GM13976 (cell line): Measurements from ENCODE around the gene VMAC.

Experiments
- DNase-seq: peaks from one replicate; pipeline ENCODE4 v3.0.0; 2012; ENCODE audit warnings: low spot score
- CTCF ChIP-seq: IDR thresholded peaks from 2 replicates; pipeline ENCODE4 v1.5.1; 2012; ENCODE audit warnings: borderline replicate concordance, mild to moderate bottlenecking; ENCODE audit not compliant: insufficient read depth; ENCODE audit errors: extremely low read depth, missing control alignments, control extremely low read depth
- in situ Hi-C: fragments of 300-500 bp; cut with MboI; formaldehyde crosslinking; loops from one replicate; pipeline ENCODE4 v1.12.0; 2022; ENCODE audit warnings: low sequenced_read_pairs, mixed read lengths, inconsistent platforms; ENCODE audit not compliant: unreplicated experiment

VMAC gene

DNA sequence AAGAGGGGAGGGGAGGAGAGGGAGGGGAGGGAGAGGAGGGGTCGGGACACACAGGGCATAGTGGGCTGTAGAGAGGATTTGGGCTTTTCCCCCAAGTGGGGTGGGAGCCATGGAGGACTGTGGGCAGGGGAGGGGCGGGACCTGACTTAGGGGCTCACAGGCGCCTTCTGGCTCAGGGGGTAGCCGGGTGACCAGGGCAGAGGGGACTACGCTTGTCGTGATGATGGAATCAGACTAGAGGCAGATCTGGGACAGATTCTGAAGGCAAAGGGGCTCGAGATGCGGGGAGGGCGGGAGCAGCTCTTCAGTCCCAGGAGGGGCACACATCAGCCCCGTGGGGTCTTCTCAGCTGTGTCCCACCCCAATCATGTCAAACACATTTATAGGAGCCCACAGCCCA lies 14.6 kb upstream of the VMAC start:
- DNase-seq: no peak
- TF ChIP-seq CTCF: no peak
- in situ Hi-C loops: no loop called here

DNA sequence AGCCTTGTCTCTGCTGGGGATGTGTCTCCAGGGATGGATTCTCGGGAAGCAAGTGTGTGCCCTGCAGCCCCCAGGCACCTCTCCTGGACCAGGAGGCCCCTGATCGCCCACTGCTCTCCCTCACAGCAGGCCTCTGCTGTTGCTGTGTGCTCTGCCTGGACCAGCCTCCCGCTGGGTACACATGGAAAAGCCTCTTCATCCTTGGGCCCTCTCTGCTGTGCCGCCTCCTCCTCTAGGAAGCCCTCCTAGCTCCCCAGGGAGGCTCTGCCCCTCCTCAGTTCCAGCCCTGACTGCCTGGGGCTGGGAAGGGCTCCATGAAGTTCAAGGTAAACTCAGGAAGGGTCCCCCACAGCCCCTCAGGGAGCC lies 13.1 kb upstream of the VMAC start:
- in situ Hi-C loops: no loop called here

GRCh38 chr19:5891938-5892771 lies 12.5 kb upstream of the VMAC start:
- in situ Hi-C loops: no loop called here
- TF ChIP-seq CTCF: peak; percentile 34
- peak; percentile 62 for DNase-seq

More for the DNA sequence above, 13.1 kb upstream of the VMAC start:
- no peak for TF ChIP-seq CTCF
- no peak for DNase-seq

- no peak for TF ChIP-seq CTCF
- in situ Hi-C loops: no loop called here
- no peak for DNase-seq
Measured at GRCh38 chr19:5892772-5893275, 11.8 kb upstream of the VMAC start.

- in situ Hi-C loops: no loop called here
- TF ChIP-seq CTCF: no peak
- DNase-seq: no peak
Measured at GRCh38 chr19:5893296-5893903, 11.3 kb upstream of the VMAC start.

DNA sequence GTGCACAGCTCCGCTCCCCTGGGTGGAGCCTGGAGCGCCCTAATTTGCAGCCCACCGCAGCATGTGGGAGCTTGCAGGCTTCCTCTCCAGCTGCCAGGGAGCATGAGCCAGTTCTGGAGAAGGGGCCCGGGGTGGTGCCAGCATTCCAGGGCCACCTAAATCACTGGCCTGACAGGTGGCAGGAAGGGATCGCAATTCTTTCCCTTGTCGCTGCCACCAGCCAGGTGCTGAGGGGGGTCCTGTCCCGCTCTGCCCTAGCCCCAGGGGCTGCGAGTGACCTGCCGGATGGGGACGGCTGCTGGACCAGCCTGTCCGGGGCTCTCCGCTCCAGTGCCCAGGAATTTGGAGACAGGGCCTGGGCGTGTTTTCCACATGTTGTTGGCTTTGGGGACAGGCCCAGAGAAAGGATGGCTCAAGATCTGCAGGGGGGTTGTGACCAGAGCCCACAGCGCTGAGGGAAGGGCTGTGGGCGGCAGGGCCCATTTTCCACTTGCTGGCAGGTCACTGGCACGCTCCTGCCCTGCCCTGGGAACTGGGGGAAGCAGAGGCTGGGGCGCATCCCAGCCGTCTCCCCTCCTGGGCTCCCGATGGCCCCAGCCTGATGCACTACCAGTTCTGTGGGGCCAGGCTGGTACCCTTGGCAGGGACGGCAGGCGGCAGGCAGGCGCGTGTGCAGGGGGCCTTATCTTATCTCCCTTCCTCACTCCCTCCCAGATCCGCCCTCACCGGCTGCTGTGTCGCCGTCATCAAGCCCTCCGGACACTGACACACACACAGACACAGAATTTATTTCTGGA lies 10.6 kb upstream of the VMAC start:
- no peak for DNase-seq

More for the DNA sequence above, 10.6 kb upstream of the VMAC start:
- in situ Hi-C loops: no loop called here
- no peak for TF ChIP-seq CTCF
